Neural progenitor cell (in vitro differentiated cells): ENCODE results near the gene ORMDL3.

ENCODE experiments used
- EZH2 ChIP-seq: fragments of 200-600 bp; sonication (generic); IDR thresholded peaks from 2 replicates; pipeline ENCODE4 v1.6.1; 2017; ENCODE audit warnings: antibody characterized with exemption, mild to moderate bottlenecking, moderate library complexity
- EZH2phosphoT487 ChIP-seq: fragments of 200-600 bp; sonication (generic); IDR thresholded peaks from 2 replicates; pipeline ENCODE4 v1.6.1; 2017; ENCODE audit warnings: antibody characterized with exemption
- TF ChIP-seq, protein P1 (sequence below): fragments of 200-600 bp; sonication (generic); IDR thresholded peaks from 2 replicates; pipeline ENCODE4 v1.5.1; 2017; ENCODE audit warnings: antibody characterized with exemption, mild to moderate bottlenecking

GRCh38 chr17:39933912-39934311, 6.5 kb upstream of the ORMDL3 start:
- TF ChIP-seq, protein P1, sequence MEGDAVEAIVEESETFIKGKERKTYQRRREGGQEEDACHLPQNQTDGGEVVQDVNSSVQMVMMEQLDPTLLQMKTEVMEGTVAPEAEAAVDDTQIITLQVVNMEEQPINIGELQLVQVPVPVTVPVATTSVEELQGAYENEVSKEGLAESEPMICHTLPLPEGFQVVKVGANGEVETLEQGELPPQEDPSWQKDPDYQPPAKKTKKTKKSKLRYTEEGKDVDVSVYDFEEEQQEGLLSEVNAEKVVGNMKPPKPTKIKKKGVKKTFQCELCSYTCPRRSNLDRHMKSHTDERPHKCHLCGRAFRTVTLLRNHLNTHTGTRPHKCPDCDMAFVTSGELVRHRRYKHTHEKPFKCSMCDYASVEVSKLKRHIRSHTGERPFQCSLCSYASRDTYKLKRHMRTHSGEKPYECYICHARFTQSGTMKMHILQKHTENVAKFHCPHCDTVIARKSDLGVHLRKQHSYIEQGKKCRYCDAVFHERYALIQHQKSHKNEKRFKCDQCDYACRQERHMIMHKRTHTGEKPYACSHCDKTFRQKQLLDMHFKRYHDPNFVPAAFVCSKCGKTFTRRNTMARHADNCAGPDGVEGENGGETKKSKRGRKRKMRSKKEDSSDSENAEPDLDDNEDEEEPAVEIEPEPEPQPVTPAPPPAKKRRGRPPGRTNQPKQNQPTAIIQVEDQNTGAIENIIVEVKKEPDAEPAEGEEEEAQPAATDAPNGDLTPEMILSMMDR: no peak
- TF ChIP-seq EZH2 (no peak), EZH2phosphoT487 (no peak)
